ENCODE data around the gene TMEM255B. TPM values are rescaled to one million over a fixed set of nuclear protein-coding genes. Genes with fewer than 3 reads are reported as not detected.

The TMEM255B gene
- total RNA-seq, 1 experiment from 2014 or later: 0.61 TPM

DNA sequence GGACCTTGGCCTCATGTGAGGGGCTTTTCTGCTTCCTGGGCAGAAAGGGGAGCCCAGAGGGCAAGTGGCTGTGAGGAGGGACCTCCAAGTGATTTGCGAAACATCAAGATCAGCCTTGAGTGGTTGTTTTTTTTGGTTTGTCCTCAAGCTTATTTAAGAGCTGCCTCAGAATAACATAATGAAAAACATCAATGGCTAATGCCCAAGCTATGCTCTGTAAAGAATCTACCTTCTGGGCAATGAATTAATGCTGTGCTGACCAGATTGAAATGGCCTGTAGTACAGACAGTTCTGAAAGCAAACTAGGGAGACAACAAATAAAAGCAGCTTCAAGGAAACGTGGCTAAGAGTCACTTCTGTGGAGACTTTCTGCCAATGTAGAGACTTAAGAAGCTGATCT, 8.3 kb downstream of the TMEM255B start:
- H3K9me2 ChIP-seq (ENCODE audit: insufficient read depth): no peaks in the 10 kb centered on the region
- no peak overlapping the region for H2AFZ ChIP-seq
- peaks cover 65% of the 10 kb centered on the region for H3K27me3 ChIP-seq (ENCODE audit: insufficient read depth, low read depth)
- CTCF ChIA-PET: no interaction called here
- H3K4me3 ChIP-seq: no peak overlapping the region
- peaks cover 2% of the 10 kb centered on the region; the same call in 1 of the 2 replicates for H3F3A ChIP-seq (ENCODE audit: insufficient read depth, low read depth)
- H3K9me3 ChIP-seq (ENCODE audit: insufficient read depth, low read depth): peaks cover 5% of the 10 kb centered on the region; the same call in 1 of the 2 replicates
- BruUV-seq (replicated peaks): no TSS peak
- no peak for TF ChIP-seq EZH2 (IDR thresholded peaks at IDR 0.05; ENCODE audit: low read depth)
- TF ChIP-seq, protein P1, sequence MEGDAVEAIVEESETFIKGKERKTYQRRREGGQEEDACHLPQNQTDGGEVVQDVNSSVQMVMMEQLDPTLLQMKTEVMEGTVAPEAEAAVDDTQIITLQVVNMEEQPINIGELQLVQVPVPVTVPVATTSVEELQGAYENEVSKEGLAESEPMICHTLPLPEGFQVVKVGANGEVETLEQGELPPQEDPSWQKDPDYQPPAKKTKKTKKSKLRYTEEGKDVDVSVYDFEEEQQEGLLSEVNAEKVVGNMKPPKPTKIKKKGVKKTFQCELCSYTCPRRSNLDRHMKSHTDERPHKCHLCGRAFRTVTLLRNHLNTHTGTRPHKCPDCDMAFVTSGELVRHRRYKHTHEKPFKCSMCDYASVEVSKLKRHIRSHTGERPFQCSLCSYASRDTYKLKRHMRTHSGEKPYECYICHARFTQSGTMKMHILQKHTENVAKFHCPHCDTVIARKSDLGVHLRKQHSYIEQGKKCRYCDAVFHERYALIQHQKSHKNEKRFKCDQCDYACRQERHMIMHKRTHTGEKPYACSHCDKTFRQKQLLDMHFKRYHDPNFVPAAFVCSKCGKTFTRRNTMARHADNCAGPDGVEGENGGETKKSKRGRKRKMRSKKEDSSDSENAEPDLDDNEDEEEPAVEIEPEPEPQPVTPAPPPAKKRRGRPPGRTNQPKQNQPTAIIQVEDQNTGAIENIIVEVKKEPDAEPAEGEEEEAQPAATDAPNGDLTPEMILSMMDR (conservative IDR thresholded peaks at IDR 0.05): no peak
- H3K27ac ChIP-seq: no peak overlapping the region
- no peaks in the 10 kb centered on the region for H4K20me1 ChIP-seq (ENCODE audit: insufficient read depth)
- H3K4me2 ChIP-seq: no peak overlapping the region
- intact Hi-C loops (cut with micrococcal nuclease; ENCODE audit: unreplicated experiment): no loop called here
- DNase-seq: no peak
- no peaks in the 10 kb centered on the region for H3K79me2 ChIP-seq (ENCODE audit: low read depth)
- H3K4me1 ChIP-seq (replicated peaks; ENCODE audit: insufficient read depth): 0 out of 2 replicates have a peak, but pooled peaks cover 6% of the 10 kb centered on the region
- POLR2A ChIA-PET (ENCODE audit: unreplicated experiment): interaction anchor here (0.5 kb wide), 1 partner anchor 799 kb away, joined by 7 read pairs; no protein-coding TSS in a partner anchor
- no peaks in the 10 kb centered on the region for H3K36me3 ChIP-seq (ENCODE audit: low read depth)

DNA sequence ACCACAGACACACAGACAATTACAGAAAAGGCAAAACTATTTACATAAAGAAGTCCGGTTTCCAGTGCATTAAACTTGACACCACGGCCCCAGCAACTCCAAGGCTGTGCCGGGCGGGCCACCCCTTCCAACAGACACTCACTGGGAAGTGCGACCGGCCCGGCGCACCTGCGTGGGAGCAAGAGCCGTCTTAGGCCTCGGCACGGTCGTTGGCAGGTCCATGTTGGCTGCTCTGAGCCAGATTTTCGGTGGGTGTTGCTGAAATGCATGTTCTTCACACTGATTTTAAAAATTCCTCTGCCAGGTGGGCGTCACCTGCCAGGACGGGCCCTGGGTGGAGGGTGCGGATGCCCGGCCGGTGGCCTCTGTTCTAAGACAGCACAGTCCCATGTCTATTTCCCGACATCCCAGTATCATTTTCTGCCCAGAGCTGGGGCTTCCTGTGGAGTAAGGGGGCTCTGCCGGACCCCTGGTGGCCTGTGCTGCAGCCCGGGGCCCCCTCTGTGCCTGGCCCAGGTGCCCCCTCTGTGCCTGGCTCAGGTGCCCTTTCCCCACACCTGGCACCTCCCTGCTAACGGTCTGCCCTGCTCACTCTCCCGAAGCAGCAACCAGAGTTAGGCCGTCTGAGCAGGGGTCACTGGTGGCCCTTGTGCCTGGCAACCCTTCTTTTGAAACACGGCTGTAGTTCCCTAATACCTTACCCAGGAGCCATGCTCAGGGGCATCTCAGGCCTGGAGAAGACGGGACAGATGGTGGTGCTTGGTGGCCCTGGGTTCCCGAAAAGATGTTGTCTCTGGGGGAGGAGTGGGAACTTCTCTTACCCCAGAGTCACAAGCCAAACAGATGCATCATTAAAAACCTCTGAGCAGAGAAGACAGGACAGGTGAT, 9.2 kb downstream of the TMEM255B start:
- ChIA-PET POLR2A (ENCODE audit: unreplicated experiment) (no interaction called here), CTCF (no interaction called here)
- Histone ChIP-seq H4K20me1 (ENCODE audit: insufficient read depth) (no peaks in the 10 kb centered on the region), H3K36me3 (ENCODE audit: low read depth) (no peaks in the 10 kb centered on the region), H3F3A (ENCODE audit: insufficient read depth, low read depth) (peaks cover 6% of the 10 kb centered on the region; the same call in 1 of the 2 replicates), H2AFZ (no peak overlapping the region), H3K4me3 (no peak overlapping the region), H3K4me2 (no peak overlapping the region), H3K27ac (no peak overlapping the region), H3K9me2 (ENCODE audit: insufficient read depth) (no peaks in the 10 kb centered on the region), H3K4me1 (replicated peaks; ENCODE audit: insufficient read depth) (0 out of 2 replicates have a peak, but pooled peaks cover 5% of the 10 kb centered on the region), H3K9me3 (ENCODE audit: insufficient read depth, low read depth) (peaks cover 6% of the 10 kb centered on the region; the same call in 1 of the 2 replicates), H3K27me3 (ENCODE audit: insufficient read depth, low read depth) (peaks cover 56% of the 10 kb centered on the region), H3K79me2 (ENCODE audit: low read depth) (no peaks in the 10 kb centered on the region)
- no peak for TF ChIP-seq EZH2 (IDR thresholded peaks at IDR 0.05; ENCODE audit: low read depth)
- TF ChIP-seq, protein P1 (conservative IDR thresholded peaks at IDR 0.05): no peak
- BruUV-seq (replicated peaks): no TSS peak
- intact Hi-C loops (cut with micrococcal nuclease; ENCODE audit: unreplicated experiment): no loop called here
- no peak for DNase-seq

DNA sequence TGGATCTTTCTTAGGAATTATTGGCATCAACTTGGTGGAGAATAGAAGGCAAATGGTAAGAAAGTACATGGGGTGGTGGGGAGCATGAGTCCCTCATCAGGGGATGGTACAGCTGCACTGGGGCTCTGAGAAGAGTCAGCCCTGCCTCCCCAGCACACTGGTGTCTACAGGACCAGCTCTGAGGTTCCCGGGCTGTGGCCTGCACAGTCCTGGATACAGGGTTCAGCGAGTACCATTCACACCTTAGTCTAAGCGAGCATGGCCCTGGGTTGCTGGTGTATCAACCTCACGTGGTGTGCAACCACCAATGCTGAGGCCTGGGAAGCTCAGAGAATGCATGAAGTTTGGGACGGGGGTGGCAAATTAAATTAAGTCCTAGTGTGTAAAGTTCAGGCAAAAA, 10.1 kb downstream of the TMEM255B start:
- peaks cover 6% of the 10 kb centered on the region; the same call in 1 of the 2 replicates for H3K9me3 ChIP-seq (ENCODE audit: insufficient read depth, low read depth)
- 0 out of 2 replicates have a peak, but pooled peaks cover 5% of the 10 kb centered on the region for H3K4me1 ChIP-seq (replicated peaks; ENCODE audit: insufficient read depth)
- no peaks in the 10 kb centered on the region for H3K36me3 ChIP-seq (ENCODE audit: low read depth)
- intact Hi-C loops (cut with micrococcal nuclease; ENCODE audit: unreplicated experiment): no loop called here
- H2AFZ ChIP-seq: no peak overlapping the region
- H3K4me3 ChIP-seq: no peak overlapping the region
- no peak for DNase-seq
- no peaks in the 10 kb centered on the region for H3K79me2 ChIP-seq (ENCODE audit: low read depth)
- TF ChIP-seq EZH2 (IDR thresholded peaks at IDR 0.05; ENCODE audit: low read depth): no peak
- H3K4me2 ChIP-seq: no peak overlapping the region
- no TSS peak for BruUV-seq (replicated peaks)
- H4K20me1 ChIP-seq (ENCODE audit: insufficient read depth): no peaks in the 10 kb centered on the region
- no peak overlapping the region for H3K27ac ChIP-seq
- peaks cover 51% of the 10 kb centered on the region for H3K27me3 ChIP-seq (ENCODE audit: insufficient read depth, low read depth)
- ChIA-PET CTCF (no interaction called here), POLR2A (ENCODE audit: unreplicated experiment) (no interaction called here)
- H3K9me2 ChIP-seq (ENCODE audit: insufficient read depth): no peaks in the 10 kb centered on the region
- peaks cover 6% of the 10 kb centered on the region; the same call in 1 of the 2 replicates for H3F3A ChIP-seq (ENCODE audit: insufficient read depth, low read depth)
